Neural progenitor cell (in vitro differentiated cells): ENCODE data around the gene SLC30A3.

Source experiments
- CTCF ChIP-seq: fragments of 200-600 bp; sonication (generic); IDR thresholded peaks from 2 replicates; pipeline ENCODE4 v1.5.1; 2017; ENCODE audit warnings: antibody characterized with exemption, mild to moderate bottlenecking
- EZH2 ChIP-seq: fragments of 200-600 bp; sonication (generic); IDR thresholded peaks from 2 replicates; pipeline ENCODE4 v1.6.1; 2017; ENCODE audit warnings: antibody characterized with exemption, mild to moderate bottlenecking, moderate library complexity
- EZH2phosphoT487 ChIP-seq: fragments of 200-600 bp; sonication (generic); IDR thresholded peaks from 2 replicates; pipeline ENCODE4 v1.6.1; 2017; ENCODE audit warnings: antibody characterized with exemption

- TF ChIP-seq CTCF (no peak), EZH2 (no peak), EZH2phosphoT487 (no peak)
Observed at GRCh38 chr2:27309651-27310050, 46.8 kb upstream of the SLC30A3 start.
